Limb (tissue), 2 donors: ENCODE results near the gene VAV2.
A peak's percentile ranks its signal among the peaks of the same experiment; 100 is the strongest.

ENCODE experiments used
- DNase-seq, 2 donors: peaks; one replicate each; pipeline ENCODE4 v3.0.0-alpha.2; 2016; ENCODE audit errors: extremely low spot score in 2 of 2

Gene VAV2

GRCh38 chr9:133713960-133714495 lies 278.1 kb downstream of the VAV2 start:
- peak in 1 of 2 donors; percentile 18 for DNase-seq

GRCh38 chr9:133713150-133713959 lies 278.8 kb downstream of the VAV2 start:
- DNase-seq, result peak in 1 of 2 donors; percentile 26

GRCh38 chr9:133712221-133713100 lies 279.7 kb downstream of the VAV2 start:
- peak in 1 of 2 donors; percentile 20 for DNase-seq
